Endothelial cell of umbilical vein (primary cell): ENCODE results near the gene PRKG1. TPM values are rescaled to one million over a fixed set of nuclear protein-coding genes. Genes with fewer than 3 reads are reported as not detected.

Source experiments
- BruUV-seq: library from RNA; stranded (reverse); fragments of 400-500 nt; replicated peaks from 2 replicates; lab custom pipeline; 2021; lab: Mats Ljungman, UMichigan
- CTCF ChIA-PET: fragments of 300-600, 350-600 bp; sonication (Branson Sonifier 250); formaldehyde crosslinking; loops from one replicate; lab custom pipeline; 2021; ENCODE audit warnings: antibody characterized with exemption, inconsistent platforms; lab: Charles Lee
- POLR2A ChIA-PET: fragments of 300-600, 350-600 bp; sonication (Branson Sonifier 250); formaldehyde crosslinking; loops from one replicate; lab custom pipeline; 2021; ENCODE audit warnings: antibody characterized with exemption, inconsistent platforms; lab: Charles Lee
- DNase-seq: peaks from one replicate; pipeline ENCODE4 v3.0.0-alpha.2; 2011; ENCODE audit warnings: low read depth, low spot score
- FAIRE-seq: peaks from 2 replicates; lab custom pipeline; 2011; peaks lifted over from hg19 to GRCh38; lab: Jason Lieb, UNC
- H2AFZ ChIP-seq: 2 replicates; pipeline ENCODE4 v1.6.0; 2012; ENCODE audit warnings: low read depth, low read length, control low read depth, inconsistent platforms
- H3K27ac ChIP-seq: 2 replicates; pipeline ENCODE4 v1.5.1; 2011; ENCODE audit warnings: low read depth, mild to moderate bottlenecking, control low read depth, low read length, moderate library complexity; ENCODE audit not compliant: insufficient read depth
- H3K27me3 ChIP-seq, 2 experiments: 2 replicates each; pipeline versions ENCODE4 v1.6.0 to v1.6.1; 2011; ENCODE audit warnings: low read length in 2 of 2, mixed read lengths in 1 of 2; ENCODE audit not compliant: control insufficient read depth in 2 of 2, insufficient read depth in 2 of 2
- H3K36me3 ChIP-seq, 2 experiments: 2 replicates in 1 of 2; 3 replicates in 1 of 2; pipeline ENCODE4 v1.5.1; 2011; ENCODE audit warnings: low read length in 2 of 2, mild to moderate bottlenecking in 1 of 2, moderate library complexity in 1 of 2; ENCODE audit not compliant: control insufficient read depth in 2 of 2, insufficient read depth in 2 of 2; ENCODE audit errors: extremely low read depth in 1 of 2
- H3K4me1 ChIP-seq: 3 replicates; pipeline ENCODE4 v1.5.1; 2011; ENCODE audit warnings: mild to moderate bottlenecking, low read length; ENCODE audit not compliant: control insufficient read depth, insufficient read depth; ENCODE audit errors: extremely low read depth
- H3K4me2 ChIP-seq: 2 replicates; pipeline ENCODE4 v1.6.1; 2011; ENCODE audit warnings: low read length, control low read depth, mixed read lengths; ENCODE audit not compliant: insufficient read depth
- H3K4me3 ChIP-seq, 3 experiments: fragments of 200-600 bp in 1 of 3; sonication (generic), shearing (Covaris generic) in 1 of 3; replicated peaks in 1 of 3; 2 replicates each; pipeline ENCODE4 v1.5.1; 2011 to 2016; ENCODE audit warnings: control low read depth in 3 of 3, low read length in 3 of 3, mild to moderate bottlenecking in 2 of 3, inconsistent platforms in 1 of 3, low read depth in 1 of 3, moderate library complexity in 1 of 3; ENCODE audit not compliant: insufficient read depth in 1 of 3
- H3K79me2 ChIP-seq: 2 replicates; pipeline ENCODE4 v1.6.0; 2012; ENCODE audit warnings: low read length, inconsistent platforms; ENCODE audit not compliant: control insufficient read depth, insufficient read depth
- H3K9ac ChIP-seq: replicated peaks from 2 replicates; pipeline ENCODE3; 2011; ENCODE audit warnings: low read length, control low read depth; ENCODE audit not compliant: insufficient read depth; ENCODE audit errors: extremely low read depth
- H3K9me1 ChIP-seq: replicated peaks from 3 replicates; pipeline ENCODE4 v1.6.0; 2011; ENCODE audit warnings: mild to moderate bottlenecking, low read length; ENCODE audit not compliant: control insufficient read depth, insufficient read depth; ENCODE audit errors: extremely low read depth
- H3K9me3 ChIP-seq: replicated peaks from 2 replicates; pipeline ENCODE4 v1.5.1; 2012; ENCODE audit warnings: low read length, inconsistent platforms; ENCODE audit not compliant: control insufficient read depth, insufficient read depth
- H4K20me1 ChIP-seq: replicated peaks from 2 replicates; pipeline ENCODE3; 2011; ENCODE audit warnings: mild to moderate bottlenecking, low read length; ENCODE audit not compliant: control insufficient read depth, insufficient read depth; ENCODE audit errors: extremely low read depth
- EZH2 ChIP-seq: IDR thresholded peaks from 2 replicates; pipeline ENCODE4 v1.6.1; 2012; ENCODE audit warnings: borderline replicate concordance, low read depth, mild to moderate bottlenecking, moderate library complexity, low read length, inconsistent platforms; ENCODE audit not compliant: severe bottlenecking
- FOS ChIP-seq: IDR thresholded peaks from 2 replicates; pipeline ENCODE4 v1.6.1; 2011; ENCODE audit warnings: mild to moderate bottlenecking, low read length, moderate library complexity, borderline replicate concordance; ENCODE audit not compliant: insufficient read depth
- GATA2 ChIP-seq: IDR thresholded peaks from 2 replicates; pipeline ENCODE4 v1.7.0; 2011; ENCODE audit warnings: low read depth, mild to moderate bottlenecking, moderate library complexity, mixed read lengths, low read length; ENCODE audit not compliant: insufficient read length, insufficient read depth
- JUN ChIP-seq: IDR thresholded peaks from 2 replicates; pipeline ENCODE4 v1.6.1; 2011; ENCODE audit warnings: borderline replicate concordance, low read depth; ENCODE audit not compliant: insufficient read length, insufficient read depth
- MYC ChIP-seq: IDR thresholded peaks from one replicate; pipeline ENCODE4 v1.6.1; 2011; ENCODE audit warnings: mild to moderate bottlenecking, low read depth, low read length
- POLR2A ChIP-seq: IDR thresholded peaks from 2 replicates; pipeline ENCODE4 v1.6.1; 2012; ENCODE audit warnings: low read depth, mild to moderate bottlenecking, control low read depth, low read length
- POLR2AphosphoS5 ChIP-seq: IDR thresholded peaks from 2 replicates; pipeline ENCODE4 v1.6.1; 2012; ENCODE audit warnings: low read depth, mild to moderate bottlenecking, control low read depth, low read length, moderate library complexity; ENCODE audit not compliant: insufficient read depth
- dilution Hi-C: fragments of 300-500 bp; cut with MboI; formaldehyde crosslinking; loops from one replicate; pipeline ENCODE4 v1.15.0; 2019; ENCODE audit warnings: low sequenced_read_pairs; ENCODE audit not compliant: extremely low pct_ligation_motif_present
- intact Hi-C: fragments of 100-400 bp; cut with micrococcal nuclease; formaldehyde crosslinking; loops from one replicate; pipeline ENCODE4 v1.10.0; 2022
- polyA plus RNA-seq, 4 experiments: library from polyadenylated mRNA; depleted of rRNA in 3 of 4; stranded (reverse) in 3 of 4; unstranded in 1 of 4; fragments of >200 nt; gene quantifications; 2 replicates each; pipeline versions ENCODE4 v1.2.1 to v1.2.3, GENCODE V29; 2011 to 2012; ENCODE audit warnings: missing spikeins in 1 of 4
- total RNA-seq: library from RNA; stranded (reverse); gene quantifications from 2 replicates; pipeline ENCODE4 v1.2.3, GENCODE V29; 2021
- TF ChIP-seq, protein P1 (sequence below), 2 donors: IDR thresholded peaks; 1 replicate in 1 of 2; 2 replicates in 1 of 2; pipeline ENCODE4 v1.5.1; 2011; ENCODE audit warnings: low read length in 2 of 2, mild to moderate bottlenecking in 2 of 2, moderate library complexity in 2 of 2, control low read depth in 1 of 2, inconsistent platforms in 1 of 2, low read depth in 1 of 2; ENCODE audit not compliant: insufficient read depth in 1 of 2; ENCODE audit errors: extremely low read depth in 1 of 2
- TF ChIP-seq, protein P2 (sequence below): IDR thresholded peaks from 2 replicates; pipeline ENCODE4 v1.6.1; 2011; ENCODE audit not compliant: insufficient read depth, insufficient read length

PRKG1 gene
- total and polyA plus RNA-seq, 2 donors (not counting 3 experiments of a cell fraction or from before 2014, with no cell fraction given), result 0.01 to 0.18 TPM

DNA sequence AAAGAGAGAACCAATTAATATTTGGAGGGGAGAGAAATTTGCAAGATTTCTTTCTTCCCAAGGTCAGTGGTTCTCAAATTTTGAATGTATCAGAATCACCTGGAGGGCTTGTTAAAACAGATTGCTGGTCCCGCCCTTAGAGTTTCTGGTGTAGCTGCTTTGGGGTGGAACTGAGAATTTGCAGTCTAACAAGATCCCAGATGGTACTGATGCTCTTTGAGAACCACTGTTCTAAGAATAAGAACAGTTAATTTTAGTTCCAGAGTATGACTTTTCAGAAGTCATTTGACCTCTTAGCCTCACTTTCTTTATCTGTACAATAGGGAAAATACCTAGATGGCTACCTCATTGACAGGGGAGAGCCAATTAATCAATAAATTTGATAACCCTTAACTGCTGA is 161.6 kb downstream of the PRKG1 start:
- BruUV-seq, result no TSS peak
- H3K9ac ChIP-seq, result no peak overlapping the region
- TF ChIP-seq POLR2A (no peak), POLR2AphosphoS5 (no peak)
- FAIRE-seq (no peak), DNase-seq (no peak)
- no peak overlapping the region for H3K4me2 ChIP-seq
- dilution Hi-C loops, result no loop called here
- no peaks in the 10 kb centered on the region for H3K27me3 ChIP-seq
- intact Hi-C loops, result no loop called here
- no peaks in the 10 kb centered on the region for H3K9me1 ChIP-seq
- ChIA-PET POLR2A (no interaction called here), CTCF (no interaction called here)
- H3K4me3 ChIP-seq, result no peak overlapping the region
- H3K79me2 ChIP-seq, result no peaks in the 10 kb centered on the region
- H3K9me3 ChIP-seq, result no peaks in the 10 kb centered on the region
- no peaks in the 10 kb centered on the region for H3K36me3 ChIP-seq
- no peaks in the 10 kb centered on the region for H3K4me1 ChIP-seq
- H3K27ac ChIP-seq, result no peak overlapping the region
- no peaks in the 10 kb centered on the region for H4K20me1 ChIP-seq
- no peak overlapping the region for H2AFZ ChIP-seq

DNA sequence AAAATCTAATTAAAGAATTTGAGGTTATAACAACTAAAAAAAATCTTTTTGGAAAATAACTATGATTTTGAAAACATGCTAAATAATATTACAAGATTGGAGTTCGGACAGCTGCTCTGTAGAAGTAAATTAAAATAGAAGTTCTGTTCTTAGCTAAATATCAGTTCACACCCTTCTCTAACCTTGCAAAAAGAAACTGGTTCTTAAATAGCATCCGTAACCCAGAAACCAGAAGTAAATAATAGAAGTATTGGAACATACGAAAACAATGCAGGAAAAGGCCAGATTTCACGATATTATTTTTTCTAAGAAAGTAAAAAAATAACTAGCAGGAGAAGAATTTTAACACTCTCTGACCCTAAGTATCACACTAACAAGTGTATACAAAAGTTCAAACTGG is 164.7 kb downstream of the PRKG1 start:
- dilution Hi-C loops, result no loop called here
- intact Hi-C loops, result no loop called here

More for the DNA sequence above, 164.7 kb downstream of the PRKG1 start:
- no peaks in the 10 kb centered on the region for H4K20me1 ChIP-seq
- no peak for FAIRE-seq
- H3K27ac ChIP-seq, result no peak overlapping the region
- POLR2A ChIA-PET, result no interaction called here
- H3K9me3 ChIP-seq, result no peaks in the 10 kb centered on the region
- no peaks in the 10 kb centered on the region for H3K36me3 ChIP-seq
- H3K4me1 ChIP-seq, result no peaks in the 10 kb centered on the region
- no peaks in the 10 kb centered on the region for H3K9me1 ChIP-seq
- no peak overlapping the region for H3K9ac ChIP-seq
- no peak overlapping the region for H2AFZ ChIP-seq
- TF ChIP-seq, protein P1, sequence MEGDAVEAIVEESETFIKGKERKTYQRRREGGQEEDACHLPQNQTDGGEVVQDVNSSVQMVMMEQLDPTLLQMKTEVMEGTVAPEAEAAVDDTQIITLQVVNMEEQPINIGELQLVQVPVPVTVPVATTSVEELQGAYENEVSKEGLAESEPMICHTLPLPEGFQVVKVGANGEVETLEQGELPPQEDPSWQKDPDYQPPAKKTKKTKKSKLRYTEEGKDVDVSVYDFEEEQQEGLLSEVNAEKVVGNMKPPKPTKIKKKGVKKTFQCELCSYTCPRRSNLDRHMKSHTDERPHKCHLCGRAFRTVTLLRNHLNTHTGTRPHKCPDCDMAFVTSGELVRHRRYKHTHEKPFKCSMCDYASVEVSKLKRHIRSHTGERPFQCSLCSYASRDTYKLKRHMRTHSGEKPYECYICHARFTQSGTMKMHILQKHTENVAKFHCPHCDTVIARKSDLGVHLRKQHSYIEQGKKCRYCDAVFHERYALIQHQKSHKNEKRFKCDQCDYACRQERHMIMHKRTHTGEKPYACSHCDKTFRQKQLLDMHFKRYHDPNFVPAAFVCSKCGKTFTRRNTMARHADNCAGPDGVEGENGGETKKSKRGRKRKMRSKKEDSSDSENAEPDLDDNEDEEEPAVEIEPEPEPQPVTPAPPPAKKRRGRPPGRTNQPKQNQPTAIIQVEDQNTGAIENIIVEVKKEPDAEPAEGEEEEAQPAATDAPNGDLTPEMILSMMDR (IDR thresholded peaks at IDR 0.05; ENCODE audit: extremely low read depth in 1 of 2, insufficient read depth in 1 of 2, low read depth in 1 of 2, low read length in 2 of 2), result no peak
- no peak for TF ChIP-seq POLR2AphosphoS5
- TF ChIP-seq GATA2, result no peak
- TF ChIP-seq EZH2, result no peak
- TF ChIP-seq, protein P2, sequence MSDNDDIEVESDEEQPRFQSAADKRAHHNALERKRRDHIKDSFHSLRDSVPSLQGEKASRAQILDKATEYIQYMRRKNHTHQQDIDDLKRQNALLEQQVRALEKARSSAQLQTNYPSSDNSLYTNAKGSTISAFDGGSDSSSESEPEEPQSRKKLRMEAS, result no peak
- no peak for TF ChIP-seq JUN
- no peak for TF ChIP-seq POLR2A
- TF ChIP-seq FOS, result no peak
- TF ChIP-seq MYC, result no peak
- no peak overlapping the region for H3K4me3 ChIP-seq
- no peaks in the 10 kb centered on the region for H3K79me2 ChIP-seq
- H3K27me3 ChIP-seq, result no peaks in the 10 kb centered on the region
- BruUV-seq, result no TSS peak
- CTCF ChIA-PET, result interaction anchor here (0.9 kb wide), 1 partner anchor 15 kb away, joined by 3 read pairs; no protein-coding TSS in a partner anchor
- no peak overlapping the region for H3K4me2 ChIP-seq
- DNase-seq, result no peak
